ENCODE results near the gene TMEM187. TPM values are rescaled to one million over a fixed set of nuclear protein-coding genes. Genes with fewer than 3 reads are reported as not detected.

The TMEM187 gene
- total RNA-seq, 2 experiments from 2014 or later, result 1.4 to 4.5 TPM

DNA sequence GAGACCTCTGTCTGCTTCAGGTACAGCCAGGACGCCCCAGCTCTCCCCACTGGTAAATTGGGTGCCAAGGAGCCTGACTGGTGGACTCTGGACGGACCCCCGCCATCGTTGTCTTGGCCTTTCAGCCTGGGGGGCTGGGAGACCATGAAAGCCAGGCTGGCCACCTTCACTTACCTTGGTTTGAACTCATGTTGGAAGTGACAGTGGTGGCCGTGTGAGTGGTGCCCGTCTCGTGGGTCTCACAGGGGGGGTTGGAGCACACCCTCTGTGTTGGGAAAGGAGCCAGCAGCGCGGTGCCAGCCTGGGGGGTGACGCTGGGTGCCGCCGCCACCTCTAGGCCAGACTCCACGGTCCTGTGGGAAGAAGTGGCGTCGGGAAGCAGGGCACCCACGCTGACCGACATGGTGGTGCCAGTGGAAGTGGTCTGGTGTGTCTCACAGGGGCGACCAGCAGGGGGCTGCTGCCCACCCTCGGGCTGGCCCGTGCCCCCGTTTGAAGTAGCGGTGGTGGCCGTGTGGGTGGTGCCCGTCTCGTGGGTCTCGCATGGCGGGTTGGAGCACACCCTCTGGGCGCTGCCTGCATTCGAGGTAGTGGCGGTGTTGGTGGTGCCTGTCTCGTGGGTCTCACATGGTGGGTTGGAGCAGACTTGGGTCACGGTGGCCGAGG, 18.5 kb upstream of the TMEM187 start:
- Histone ChIP-seq H3K4me2 (ENCODE audit: low read length) (no peak overlapping the region), H3K36me3 (ENCODE audit: insufficient read depth, low read length) (peaks cover 98% of the 10 kb centered on the region), H3K9me2 (ENCODE audit: insufficient read depth, low read length) (no peaks in the 10 kb centered on the region), H2AFZ (ENCODE audit: low read length) (no peak overlapping the region), H3K79me2 (ENCODE audit: insufficient read depth, low read depth, low read length) (no peaks in the 10 kb centered on the region), H4K20me1 (ENCODE audit: insufficient read depth, low read length) (no peaks in the 10 kb centered on the region), H3K9me3 (ENCODE audit: low read length) (no peaks in the 10 kb centered on the region), H3K4me1 (ENCODE audit: insufficient read depth, low read length, poor library complexity, severe bottlenecking) (no peaks in the 10 kb centered on the region), H3K4me3 (ENCODE audit: low read depth, low read length, poor library complexity, severe bottlenecking) (no peak overlapping the region), H3K27ac (ENCODE audit: low read depth, low read length, poor library complexity, severe bottlenecking) (no peak overlapping the region)
- ChIA-PET POLR2A (no interaction called here), CTCF (ENCODE audit: unreplicated experiment) (interaction anchor here (1.5 kb wide), 1 partner anchor 13 kb away, joined by 3 read pairs; no protein-coding TSS in a partner anchor)
- intact Hi-C loops (cut with micrococcal nuclease; ENCODE audit: unreplicated experiment), result no loop called here
- TF ChIP-seq, protein P1, sequence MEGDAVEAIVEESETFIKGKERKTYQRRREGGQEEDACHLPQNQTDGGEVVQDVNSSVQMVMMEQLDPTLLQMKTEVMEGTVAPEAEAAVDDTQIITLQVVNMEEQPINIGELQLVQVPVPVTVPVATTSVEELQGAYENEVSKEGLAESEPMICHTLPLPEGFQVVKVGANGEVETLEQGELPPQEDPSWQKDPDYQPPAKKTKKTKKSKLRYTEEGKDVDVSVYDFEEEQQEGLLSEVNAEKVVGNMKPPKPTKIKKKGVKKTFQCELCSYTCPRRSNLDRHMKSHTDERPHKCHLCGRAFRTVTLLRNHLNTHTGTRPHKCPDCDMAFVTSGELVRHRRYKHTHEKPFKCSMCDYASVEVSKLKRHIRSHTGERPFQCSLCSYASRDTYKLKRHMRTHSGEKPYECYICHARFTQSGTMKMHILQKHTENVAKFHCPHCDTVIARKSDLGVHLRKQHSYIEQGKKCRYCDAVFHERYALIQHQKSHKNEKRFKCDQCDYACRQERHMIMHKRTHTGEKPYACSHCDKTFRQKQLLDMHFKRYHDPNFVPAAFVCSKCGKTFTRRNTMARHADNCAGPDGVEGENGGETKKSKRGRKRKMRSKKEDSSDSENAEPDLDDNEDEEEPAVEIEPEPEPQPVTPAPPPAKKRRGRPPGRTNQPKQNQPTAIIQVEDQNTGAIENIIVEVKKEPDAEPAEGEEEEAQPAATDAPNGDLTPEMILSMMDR (conservative IDR thresholded peaks at IDR 0.05; ENCODE audit: low read length), result 0 out of 2 replicates have a peak, but pooled peaks have one; percentile 18
- no peak for TF ChIP-seq EZH2phosphoT487 (IDR thresholded peaks at IDR 0.05; ENCODE audit: borderline replicate concordance, low read depth, low read length)
- no TSS peak for BruUV-seq (replicated peaks)
- DNase-seq (ENCODE audit: low spot score), result no peak

DNA sequence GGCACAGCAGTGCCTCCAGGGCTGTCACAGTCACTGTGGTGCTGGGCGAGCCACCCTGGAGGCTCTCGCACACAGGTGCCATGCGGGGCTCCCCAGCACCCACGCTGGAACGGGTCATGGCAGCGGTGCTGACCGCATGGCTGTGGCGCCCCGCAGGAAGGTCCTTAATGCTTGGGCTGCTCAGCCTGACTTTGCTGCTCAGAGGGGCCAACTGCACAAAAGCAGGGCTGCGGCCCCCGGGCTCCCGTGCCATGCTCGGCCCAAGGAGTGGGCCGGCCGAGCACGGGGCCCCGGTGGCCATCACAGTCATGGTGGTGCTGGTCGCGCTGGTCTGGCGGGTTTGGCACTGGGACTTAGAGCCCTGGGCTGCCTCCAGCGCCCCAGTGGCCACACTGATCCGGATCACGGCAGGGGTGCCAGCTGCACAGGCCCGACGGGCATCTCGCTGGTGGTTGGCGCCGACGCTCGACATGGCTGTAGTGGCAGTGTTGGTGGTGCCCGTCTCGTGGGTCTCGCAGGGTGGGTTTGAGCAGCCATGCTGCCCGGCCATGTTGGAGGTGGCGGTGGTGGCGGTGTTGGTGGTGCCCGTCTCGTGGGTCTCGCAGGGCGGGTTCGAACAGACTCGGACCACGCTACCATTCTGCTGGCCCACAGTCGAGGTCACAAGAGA, 17.9 kb upstream of the TMEM187 start:
- Histone ChIP-seq H2AFZ (ENCODE audit: low read length) (no peak overlapping the region), H3K36me3 (ENCODE audit: insufficient read depth, low read length) (peaks cover 99% of the 10 kb centered on the region), H3K4me1 (ENCODE audit: insufficient read depth, low read length, poor library complexity, severe bottlenecking) (no peaks in the 10 kb centered on the region), H3K4me2 (ENCODE audit: low read length) (no peak overlapping the region), H3K9me3 (ENCODE audit: low read length) (no peaks in the 10 kb centered on the region), H3K9me2 (ENCODE audit: insufficient read depth, low read length) (no peaks in the 10 kb centered on the region), H4K20me1 (ENCODE audit: insufficient read depth, low read length) (no peaks in the 10 kb centered on the region), H3K27ac (ENCODE audit: low read depth, low read length, poor library complexity, severe bottlenecking) (no peak overlapping the region), H3K4me3 (ENCODE audit: low read depth, low read length, poor library complexity, severe bottlenecking) (no peak overlapping the region), H3K79me2 (ENCODE audit: insufficient read depth, low read depth, low read length) (no peaks in the 10 kb centered on the region)
- ChIA-PET CTCF (ENCODE audit: unreplicated experiment) (no interaction called here), POLR2A (no interaction called here)
- BruUV-seq (replicated peaks), result TSS peak; percentile 52
- TF ChIP-seq EZH2phosphoT487 (IDR thresholded peaks at IDR 0.05; ENCODE audit: borderline replicate concordance, low read depth, low read length), result no peak
- TF ChIP-seq, protein P1 (conservative IDR thresholded peaks at IDR 0.05; ENCODE audit: low read length), result no peak
- DNase-seq (ENCODE audit: low spot score), result no peak
- intact Hi-C loops (cut with micrococcal nuclease; ENCODE audit: unreplicated experiment), result no loop called here

DNA sequence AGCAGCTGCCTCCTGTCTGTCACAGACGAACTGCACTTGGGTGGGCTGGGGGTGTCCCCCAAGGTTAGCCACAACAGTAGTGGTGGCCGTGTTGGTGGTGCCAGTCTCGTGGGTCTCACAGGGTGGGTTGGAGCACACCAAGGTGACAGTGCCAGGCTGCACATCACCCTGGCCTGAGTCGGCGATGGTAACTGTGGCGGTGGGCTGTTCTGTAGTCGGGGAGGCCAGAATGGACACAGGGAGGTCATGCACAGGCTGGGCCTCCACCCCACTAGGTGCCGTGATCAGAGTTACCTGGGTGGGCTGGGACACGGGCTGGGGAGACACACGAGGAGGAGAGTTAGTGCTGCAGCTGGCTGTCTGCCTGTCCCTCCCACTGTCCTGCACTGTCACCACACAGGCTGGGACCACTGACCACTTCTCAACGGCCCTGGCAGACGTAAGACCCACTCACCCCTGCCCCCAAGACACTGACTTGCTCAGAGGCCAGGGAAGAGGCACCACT, 17.3 kb upstream of the TMEM187 start:
- DNase-seq (ENCODE audit: low spot score), result no peak
- Histone ChIP-seq H3K4me2 (ENCODE audit: low read length) (no peak overlapping the region), H3K79me2 (ENCODE audit: insufficient read depth, low read depth, low read length) (no peaks in the 10 kb centered on the region), H3K4me3 (ENCODE audit: low read depth, low read length, poor library complexity, severe bottlenecking) (no peak overlapping the region), H3K9me3 (ENCODE audit: low read length) (no peaks in the 10 kb centered on the region), H4K20me1 (ENCODE audit: insufficient read depth, low read length) (no peaks in the 10 kb centered on the region), H3K9me2 (ENCODE audit: insufficient read depth, low read length) (no peaks in the 10 kb centered on the region), H2AFZ (ENCODE audit: low read length) (no peak overlapping the region), H3K27ac (ENCODE audit: low read depth, low read length, poor library complexity, severe bottlenecking) (no peak overlapping the region), H3K4me1 (ENCODE audit: insufficient read depth, low read length, poor library complexity, severe bottlenecking) (no peaks in the 10 kb centered on the region), H3K36me3 (ENCODE audit: insufficient read depth, low read length) (peaks cover 99% of the 10 kb centered on the region)
- TF ChIP-seq, protein P1 (conservative IDR thresholded peaks at IDR 0.05; ENCODE audit: low read length), result no peak
- TF ChIP-seq EZH2phosphoT487 (IDR thresholded peaks at IDR 0.05; ENCODE audit: borderline replicate concordance, low read depth, low read length), result no peak
- CTCF ChIA-PET (ENCODE audit: unreplicated experiment), result no interaction called here
- POLR2A ChIA-PET, result no interaction called here
- intact Hi-C loops (cut with micrococcal nuclease; ENCODE audit: unreplicated experiment), result no loop called here
- BruUV-seq (replicated peaks), result no TSS peak
